Measurements from ENCODE around the gene TSEN15. TPM values are rescaled to one million over a fixed set of nuclear protein-coding genes. Genes with fewer than 3 reads are reported as not detected.

Gene TSEN15
- total and polyA plus RNA-seq, 2 experiments from 2014 or later = 55.8 TPM

GRCh38 chr1:184014271-184014670 lies 37.3 kb upstream of the TSEN15 start:
- H3K4me1 ChIP-seq (ENCODE audit: insufficient read depth) = no peaks in the 10 kb centered on the region
- H3K27me3 Mint-ChIP-seq (ENCODE audit: insufficient read depth, low read depth, poor library complexity) = peaks cover 1% of the 10 kb centered on the region
- DNase-seq (ENCODE audit: low spot score) (no peak), ATAC-seq (no peak)
- H3K27ac ChIP-seq (ENCODE audit: low read depth) = no peak overlapping the region
- no peak overlapping the region for H3K4me2 ChIP-seq
- H3K27me3 ChIP-seq (ENCODE audit: insufficient read depth) = no peaks in the 10 kb centered on the region
- peaks cover 4% of the 10 kb centered on the region; the same call in 2 of the 3 replicates for H3K9me3 Mint-ChIP-seq
- peaks cover 8% of the 10 kb centered on the region; the same call in 2 of the 3 replicates for H3K4me1 Mint-ChIP-seq
- no peaks in the 10 kb centered on the region for H3K36me3 ChIP-seq (ENCODE audit: insufficient read depth)
- peaks cover 11% of the 10 kb centered on the region; the same call in 1 of the 2 replicates for H3K9me2 ChIP-seq (ENCODE audit: insufficient read depth)
- no peaks in the 10 kb centered on the region for H4K20me1 ChIP-seq (replicated peaks; ENCODE audit: insufficient read depth)
- H3K36me3 Mint-ChIP-seq (ENCODE audit: low read depth) = no peaks in the 10 kb centered on the region
- H3K4me3 ChIP-seq = no peak overlapping the region
- no peak overlapping the region for H3K4me3 Mint-ChIP-seq
- TF ChIP-seq, protein P1, sequence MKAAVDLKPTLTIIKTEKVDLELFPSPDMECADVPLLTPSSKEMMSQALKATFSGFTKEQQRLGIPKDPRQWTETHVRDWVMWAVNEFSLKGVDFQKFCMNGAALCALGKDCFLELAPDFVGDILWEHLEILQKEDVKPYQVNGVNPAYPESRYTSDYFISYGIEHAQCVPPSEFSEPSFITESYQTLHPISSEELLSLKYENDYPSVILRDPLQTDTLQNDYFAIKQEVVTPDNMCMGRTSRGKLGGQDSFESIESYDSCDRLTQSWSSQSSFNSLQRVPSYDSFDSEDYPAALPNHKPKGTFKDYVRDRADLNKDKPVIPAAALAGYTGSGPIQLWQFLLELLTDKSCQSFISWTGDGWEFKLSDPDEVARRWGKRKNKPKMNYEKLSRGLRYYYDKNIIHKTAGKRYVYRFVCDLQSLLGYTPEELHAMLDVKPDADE (IDR thresholded peaks at IDR 0.05) = no peak
- TF ChIP-seq REST (IDR thresholded peaks at IDR 0.05; ENCODE audit: unreplicated experiment) = no peak
- TF ChIP-seq, protein P2, sequence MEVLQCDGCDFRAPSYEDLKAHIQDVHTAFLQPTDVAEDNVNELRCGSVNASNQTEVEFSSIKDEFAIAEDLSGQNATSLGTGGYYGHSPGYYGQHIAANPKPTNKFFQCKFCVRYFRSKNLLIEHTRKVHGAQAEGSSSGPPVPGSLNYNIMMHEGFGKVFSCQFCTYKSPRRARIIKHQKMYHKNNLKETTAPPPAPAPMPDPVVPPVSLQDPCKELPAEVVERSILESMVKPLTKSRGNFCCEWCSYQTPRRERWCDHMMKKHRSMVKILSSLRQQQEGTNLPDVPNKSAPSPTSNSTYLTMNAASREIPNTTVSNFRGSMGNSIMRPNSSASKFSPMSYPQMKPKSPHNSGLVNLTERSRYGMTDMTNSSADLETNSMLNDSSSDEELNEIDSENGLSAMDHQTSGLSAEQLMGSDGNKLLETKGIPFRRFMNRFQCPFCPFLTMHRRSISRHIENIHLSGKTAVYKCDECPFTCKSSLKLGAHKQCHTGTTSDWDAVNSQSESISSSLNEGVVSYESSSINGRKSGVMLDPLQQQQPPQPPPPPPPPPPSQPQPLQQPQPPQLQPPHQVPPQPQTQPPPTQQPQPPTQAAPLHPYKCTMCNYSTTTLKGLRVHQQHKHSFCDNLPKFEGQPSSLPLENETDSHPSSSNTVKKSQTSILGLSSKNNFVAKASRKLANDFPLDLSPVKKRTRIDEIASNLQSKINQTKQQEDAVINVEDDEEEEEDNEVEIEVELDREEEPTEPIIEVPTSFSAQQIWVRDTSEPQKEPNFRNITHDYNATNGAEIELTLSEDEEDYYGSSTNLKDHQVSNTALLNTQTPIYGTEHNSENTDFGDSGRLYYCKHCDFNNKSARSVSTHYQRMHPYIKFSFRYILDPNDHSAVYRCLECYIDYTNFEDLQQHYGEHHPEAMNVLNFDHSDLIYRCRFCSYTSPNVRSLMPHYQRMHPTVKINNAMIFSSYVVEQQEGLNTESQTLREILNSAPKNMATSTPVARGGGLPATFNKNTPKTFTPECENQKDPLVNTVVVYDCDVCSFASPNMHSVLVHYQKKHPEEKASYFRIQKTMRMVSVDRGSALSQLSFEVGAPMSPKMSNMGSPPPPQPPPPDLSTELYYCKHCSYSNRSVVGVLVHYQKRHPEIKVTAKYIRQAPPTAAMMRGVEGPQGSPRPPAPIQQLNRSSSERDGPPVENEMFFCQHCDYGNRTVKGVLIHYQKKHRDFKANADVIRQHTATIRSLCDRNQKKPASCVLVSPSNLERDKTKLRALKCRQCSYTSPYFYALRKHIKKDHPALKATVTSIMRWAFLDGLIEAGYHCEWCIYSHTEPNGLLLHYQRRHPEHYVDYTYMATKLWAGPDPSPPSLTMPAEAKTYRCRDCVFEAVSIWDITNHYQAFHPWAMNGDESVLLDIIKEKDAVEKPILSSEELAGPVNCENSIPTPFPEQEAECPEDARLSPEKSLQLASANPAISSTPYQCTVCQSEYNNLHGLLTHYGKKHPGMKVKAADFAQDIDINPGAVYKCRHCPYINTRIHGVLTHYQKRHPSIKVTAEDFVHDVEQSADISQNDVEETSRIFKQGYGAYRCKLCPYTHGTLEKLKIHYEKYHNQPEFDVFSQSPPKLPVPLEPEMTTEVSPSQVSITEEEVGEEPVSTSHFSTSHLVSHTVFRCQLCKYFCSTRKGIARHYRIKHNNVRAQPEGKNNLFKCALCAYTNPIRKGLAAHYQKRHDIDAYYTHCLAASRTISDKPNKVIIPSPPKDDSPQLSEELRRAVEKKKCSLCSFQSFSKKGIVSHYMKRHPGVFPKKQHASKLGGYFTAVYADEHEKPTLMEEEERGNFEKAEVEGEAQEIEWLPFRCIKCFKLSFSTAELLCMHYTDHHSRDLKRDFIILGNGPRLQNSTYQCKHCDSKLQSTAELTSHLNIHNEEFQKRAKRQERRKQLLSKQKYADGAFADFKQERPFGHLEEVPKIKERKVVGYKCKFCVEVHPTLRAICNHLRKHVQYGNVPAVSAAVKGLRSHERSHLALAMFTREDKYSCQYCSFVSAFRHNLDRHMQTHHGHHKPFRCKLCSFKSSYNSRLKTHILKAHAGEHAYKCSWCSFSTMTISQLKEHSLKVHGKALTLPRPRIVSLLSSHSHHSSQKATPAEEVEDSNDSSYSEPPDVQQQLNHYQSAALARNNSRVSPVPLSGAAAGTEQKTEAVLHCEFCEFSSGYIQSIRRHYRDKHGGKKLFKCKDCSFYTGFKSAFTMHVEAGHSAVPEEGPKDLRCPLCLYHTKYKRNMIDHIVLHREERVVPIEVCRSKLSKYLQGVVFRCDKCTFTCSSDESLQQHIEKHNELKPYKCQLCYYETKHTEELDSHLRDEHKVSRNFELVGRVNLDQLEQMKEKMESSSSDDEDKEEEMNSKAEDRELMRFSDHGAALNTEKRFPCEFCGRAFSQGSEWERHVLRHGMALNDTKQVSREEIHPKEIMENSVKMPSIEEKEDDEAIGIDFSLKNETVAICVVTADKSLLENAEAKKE (CRISPR knock-in tag; IDR thresholded peaks at IDR 0.05) = no peak
- no peak for TF ChIP-seq ZNF331 (CRISPR knock-in tag; IDR thresholded peaks at IDR 0.05; ENCODE audit: low read depth)
- TF ChIP-seq NANOG (IDR thresholded peaks at IDR 0.05; ENCODE audit: borderline replicate concordance) = no peak
- TF ChIP-seq CREB1 (CRISPR knock-in tag; IDR thresholded peaks at IDR 0.05; ENCODE audit: low read depth) = no peak
- no peak for TF ChIP-seq STAT1 (IDR thresholded peaks at IDR 0.05; ENCODE audit: unreplicated experiment)
- no peak for TF ChIP-seq ZNF114 (CRISPR knock-in tag; IDR thresholded peaks at IDR 0.05)
- no peak for TF ChIP-seq EZH2phosphoT487 (IDR thresholded peaks at IDR 0.05; ENCODE audit: unreplicated experiment)
- no peak for TF ChIP-seq POLR2AphosphoS5 (IDR thresholded peaks at IDR 0.05; ENCODE audit: low read depth)
- H2AFZ ChIP-seq = no peak overlapping the region
- H3K79me2 ChIP-seq (replicated peaks; ENCODE audit: insufficient read depth) = no peaks in the 10 kb centered on the region
- no peak overlapping the region for H3K27ac Mint-ChIP-seq
- no peaks in the 10 kb centered on the region for H3F3A ChIP-seq (replicated peaks; ENCODE audit: low read depth)

Measured in GM23338 (cell line).